GM10266 (cell line): ENCODE results near the gene NUAK1.

Experiments
- DNase-seq: peaks from one replicate; pipeline ENCODE4 v3.0.0; 2012; ENCODE audit errors: extremely low spot score
- CTCF ChIP-seq: IDR thresholded peaks from 2 replicates; pipeline ENCODE4 v1.5.1; 2012; ENCODE audit warnings: mild to moderate bottlenecking, low read depth; ENCODE audit not compliant: control insufficient read depth, insufficient read depth; ENCODE audit errors: missing control alignments

NUAK1 gene

GRCh38 chr12:106131676-106132075, 7.1 kb downstream of the NUAK1 start:
- no peak for DNase-seq
- TF ChIP-seq CTCF, result no peak

GRCh38 chr12:106130474-106131113, 8.2 kb downstream of the NUAK1 start:
- TF ChIP-seq CTCF, result no peak
- DNase-seq, result no peak

GRCh38 chr12:106128585-106129328, 10.0 kb downstream of the NUAK1 start:
- no peak for TF ChIP-seq CTCF

GRCh38 chr12:106127338-106128126, 11.2 kb downstream of the NUAK1 start:
- no peak for DNase-seq
- no peak for TF ChIP-seq CTCF

More at GRCh38 chr12:106128585-106129328, 10.0 kb downstream of the NUAK1 start:
- no peak for DNase-seq

- DNase-seq, result no peak
- no peak for TF ChIP-seq CTCF
These were observed 12.1 kb downstream of the NUAK1 start for GRCh38 chr12:106126441-106127337.

- TF ChIP-seq CTCF, result no peak
- no peak for DNase-seq
These were observed 13.2 kb downstream of the NUAK1 start for GRCh38 chr12:106125351-106126095.
